HPDE6-E6E7 (cell line): ENCODE measurements around the gene RPTOR.

Experiments used
- DNase-seq: peaks from one replicate; pipeline ENCODE4 v3.0.0; 2011; ENCODE audit warnings: missing footprints; ENCODE audit errors: extremely low spot score

RPTOR gene

DNA sequence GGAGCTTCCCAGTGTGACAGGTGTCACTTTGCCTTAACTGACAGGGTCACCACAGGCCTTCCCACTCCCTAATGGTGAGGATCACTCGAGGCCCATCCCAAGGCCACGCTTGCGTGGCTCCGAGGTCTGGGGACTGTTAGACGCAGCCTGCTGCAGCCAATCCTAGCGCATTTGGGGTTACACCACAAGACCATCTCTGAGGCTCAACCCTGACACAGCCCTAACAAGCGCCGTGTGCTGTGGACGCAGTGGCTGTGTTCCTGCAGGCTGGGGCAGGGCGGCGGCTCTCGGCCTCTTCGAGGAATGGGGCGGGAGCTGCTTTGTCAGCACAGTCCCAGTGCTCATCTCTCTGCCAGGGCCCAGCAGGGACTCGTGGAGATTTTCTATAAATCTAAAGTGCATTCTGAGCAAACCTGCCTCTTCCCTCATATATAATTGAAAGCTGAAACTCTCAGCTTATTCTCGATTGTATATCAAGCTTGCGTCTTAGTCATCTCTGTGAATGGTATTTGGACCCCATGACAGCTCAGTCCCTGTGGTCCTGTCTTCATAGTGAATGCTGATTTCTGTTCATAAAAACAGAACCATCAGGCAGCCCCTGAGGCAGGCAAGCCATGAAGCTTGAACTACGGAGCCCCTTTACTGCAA, 381.2 kb downstream of the RPTOR start:
- DNase-seq, result no peak

DNA sequence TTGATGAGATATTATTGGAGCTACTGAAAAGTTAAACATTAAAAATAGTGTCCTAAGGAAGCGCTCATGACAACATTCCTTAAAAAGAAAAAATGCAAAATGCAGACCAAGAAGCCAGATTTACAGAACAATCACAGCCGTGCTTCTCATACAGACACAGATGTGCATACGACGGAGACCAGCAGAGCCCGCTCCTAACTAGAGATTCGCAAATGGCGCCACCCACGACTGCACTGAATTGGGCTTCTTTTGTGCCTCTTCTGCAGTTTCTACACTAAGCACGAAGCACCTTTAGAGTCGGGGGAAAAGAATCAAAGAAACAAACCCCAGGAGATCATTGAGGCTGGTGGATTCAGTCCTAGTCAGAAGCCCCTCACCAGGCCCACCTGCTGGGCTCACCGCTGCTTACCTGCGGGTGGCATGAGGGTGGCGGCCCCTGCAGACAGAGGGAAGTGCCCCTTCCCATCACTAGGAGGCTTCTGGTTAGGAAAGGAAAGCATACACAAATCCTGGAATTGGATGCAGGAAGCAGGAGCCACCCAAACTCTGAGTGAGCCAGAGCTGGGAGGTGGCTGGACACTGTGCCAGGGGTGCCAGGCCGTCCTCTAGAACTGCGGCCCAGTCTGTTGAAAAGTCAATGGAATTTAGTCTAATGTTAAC, 382.1 kb downstream of the RPTOR start:
- no peak for DNase-seq

- no peak for DNase-seq
Observed at GRCh38 chr17:80927791-80928216, 383.2 kb downstream of the RPTOR start.

DNA sequence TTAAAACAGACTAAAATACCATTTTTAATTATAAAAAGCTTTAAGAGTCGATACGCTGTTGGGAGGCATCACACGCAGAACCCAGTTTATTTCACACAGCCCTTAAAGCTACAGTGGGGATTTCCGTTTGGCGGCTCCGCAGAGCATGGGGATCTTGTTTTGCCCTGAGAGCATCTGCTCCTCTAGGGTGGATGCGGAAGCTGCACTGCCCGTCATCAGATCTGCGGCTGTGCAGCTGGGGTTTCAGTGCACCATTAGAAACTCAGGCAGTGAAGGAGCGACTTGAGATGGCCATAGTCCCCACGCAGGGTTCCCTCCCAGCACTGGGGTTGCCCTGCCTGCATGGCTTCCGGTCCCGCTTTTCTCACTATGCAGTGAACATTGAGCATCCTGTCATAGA, 384.8 kb downstream of the RPTOR start:
- no peak for DNase-seq

DNA sequence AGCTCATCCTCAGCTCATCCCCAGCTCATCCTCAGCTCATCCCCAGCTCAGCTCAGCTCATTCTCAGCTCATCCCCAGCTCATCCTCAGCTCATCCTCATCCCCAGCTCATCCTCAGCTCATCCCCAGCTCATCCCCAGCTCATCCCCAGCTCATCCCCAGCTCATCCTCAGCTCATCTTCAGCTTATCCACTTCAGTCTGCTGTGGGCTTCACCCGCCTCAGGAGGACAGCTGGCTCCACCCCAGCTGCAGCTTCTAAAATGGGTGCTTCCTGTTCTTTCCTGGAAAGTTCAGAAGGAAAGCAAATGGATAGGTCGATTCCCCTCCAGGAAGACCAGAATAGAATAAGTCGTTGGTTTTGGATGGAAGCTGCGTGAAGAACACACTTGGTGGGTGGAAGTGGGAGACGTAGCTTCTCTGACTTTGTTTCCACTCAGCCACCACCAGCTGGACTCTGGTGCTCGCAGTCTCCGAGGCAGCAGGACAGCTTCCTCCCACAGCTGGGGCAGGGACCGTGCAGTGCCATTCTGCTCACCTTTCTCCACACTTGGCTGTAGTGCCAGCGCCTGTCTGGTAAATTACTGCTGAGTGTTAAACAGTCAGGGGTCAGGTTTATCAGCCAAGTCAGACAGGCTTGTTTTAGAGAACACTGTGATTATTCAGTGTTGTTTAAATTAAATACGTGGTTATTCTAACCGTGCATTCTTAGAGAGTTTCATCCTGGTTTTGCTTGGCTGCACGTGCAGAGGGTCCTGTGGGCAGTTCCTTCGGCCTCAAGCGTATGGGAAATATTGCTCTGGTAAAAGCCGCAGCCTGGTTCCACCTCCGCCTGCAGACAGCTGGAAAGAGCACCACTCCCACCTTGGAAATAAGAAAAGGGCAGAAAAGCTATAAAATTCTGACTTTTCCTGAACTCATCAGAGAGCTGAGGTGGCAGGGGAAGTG, 386.0 kb downstream of the RPTOR start:
- DNase-seq, result no peak

GRCh38 chr17:80931421-80932265, 387.0 kb downstream of the RPTOR start:
- no peak for DNase-seq

DNA sequence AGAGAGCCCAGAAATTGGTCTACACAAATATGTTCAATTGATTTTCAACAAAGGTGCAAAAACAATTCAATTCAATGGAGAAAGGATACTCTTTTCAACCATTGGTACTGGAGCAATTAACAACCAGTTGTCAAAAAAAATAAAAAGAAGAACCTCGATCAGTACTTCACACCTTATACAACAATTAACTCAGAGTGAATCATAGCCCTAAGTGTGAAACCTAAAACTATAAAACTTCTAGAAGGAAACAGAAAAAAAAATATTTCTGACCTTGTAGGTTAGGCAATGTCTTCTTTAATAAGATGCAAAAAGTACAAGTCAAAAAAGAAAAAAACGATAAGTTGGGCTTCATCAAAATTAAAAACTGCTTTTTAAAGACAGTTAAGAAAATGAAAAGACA, 390.9 kb downstream of the RPTOR start:
- DNase-seq, result no peak

DNA sequence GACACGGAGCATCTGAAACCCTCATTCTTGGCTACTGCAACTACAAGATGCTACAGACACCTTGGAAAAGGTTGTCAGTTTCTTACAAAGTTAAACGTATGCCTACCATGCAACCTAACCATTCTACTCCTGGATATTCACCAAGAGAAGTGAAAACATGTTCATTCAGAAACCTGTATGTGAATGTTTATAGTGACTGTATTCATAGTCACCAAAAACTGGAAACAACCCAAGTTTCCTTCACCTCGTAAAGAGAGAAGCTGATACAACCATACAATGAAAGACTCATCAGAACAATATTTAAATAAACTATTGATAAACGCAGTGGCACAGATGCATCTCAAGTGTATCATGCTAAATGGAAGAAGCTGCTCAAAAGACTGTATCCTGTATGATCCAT, 391.6 kb downstream of the RPTOR start:
- no peak for DNase-seq

DNA sequence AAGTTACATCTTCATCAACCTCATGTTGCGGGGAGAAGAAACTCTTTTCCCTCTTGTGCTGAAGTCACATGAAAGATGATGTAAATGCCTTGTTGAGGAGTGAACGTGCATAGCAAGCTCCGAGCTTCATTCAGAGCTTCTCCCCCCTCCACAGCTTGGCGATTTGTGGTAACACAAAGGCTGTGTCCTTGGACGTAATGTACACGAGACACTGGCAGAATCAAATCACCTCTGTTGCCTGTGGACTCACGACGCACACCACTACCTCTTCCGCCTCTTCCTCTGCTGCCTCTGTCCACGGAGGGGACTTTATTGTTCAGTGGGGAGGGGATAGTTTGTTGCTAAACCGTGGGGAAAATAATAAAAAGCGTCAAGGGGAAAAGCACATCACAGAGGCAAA, 392.1 kb downstream of the RPTOR start:
- DNase-seq, result no peak

DNA sequence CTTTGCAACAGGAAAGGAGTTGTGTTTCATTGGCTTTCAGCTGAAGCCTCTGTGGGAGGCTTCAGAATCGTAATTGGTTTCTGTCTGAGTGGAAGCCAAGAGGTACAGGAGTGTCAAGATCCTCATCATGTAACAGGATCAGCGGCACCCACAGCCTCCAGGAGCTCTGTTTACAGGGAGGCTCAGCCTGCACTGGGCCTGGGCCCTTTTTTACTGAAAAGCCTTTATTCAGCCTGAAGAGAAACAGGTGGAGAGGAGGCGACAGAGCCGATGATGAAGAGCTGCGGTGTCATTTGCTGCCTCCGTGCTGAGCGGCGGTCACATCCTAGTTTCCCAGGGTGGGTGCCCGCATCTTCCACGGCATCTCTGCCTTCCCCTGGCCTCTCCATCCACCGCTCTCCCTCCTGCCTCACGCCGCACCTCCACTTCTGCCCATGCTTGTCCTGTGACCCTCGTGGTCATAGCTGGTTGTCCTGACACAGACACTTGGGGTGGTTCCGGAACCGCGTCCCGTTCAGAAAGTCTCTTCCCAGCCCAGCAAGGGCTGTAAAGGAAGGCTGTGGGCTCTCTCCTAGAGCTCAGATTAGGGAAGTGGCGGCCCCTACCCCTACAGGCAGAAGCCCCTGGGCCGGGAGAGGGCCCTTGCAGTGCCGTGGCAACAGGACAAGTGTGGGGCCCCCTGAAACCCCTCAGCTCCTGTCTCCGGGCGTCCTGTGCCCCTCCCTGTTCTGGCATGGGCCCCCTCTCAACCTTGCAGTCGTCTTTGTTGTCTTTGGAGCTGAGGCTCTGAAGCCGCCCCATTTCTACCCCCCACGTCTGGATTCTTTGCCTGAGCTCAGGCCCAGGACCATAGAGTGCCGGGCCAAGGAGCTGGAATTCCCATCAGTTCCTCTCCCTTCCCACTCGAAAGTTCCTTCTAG, 393.1 kb downstream of the RPTOR start:
- no peak for DNase-seq

DNA sequence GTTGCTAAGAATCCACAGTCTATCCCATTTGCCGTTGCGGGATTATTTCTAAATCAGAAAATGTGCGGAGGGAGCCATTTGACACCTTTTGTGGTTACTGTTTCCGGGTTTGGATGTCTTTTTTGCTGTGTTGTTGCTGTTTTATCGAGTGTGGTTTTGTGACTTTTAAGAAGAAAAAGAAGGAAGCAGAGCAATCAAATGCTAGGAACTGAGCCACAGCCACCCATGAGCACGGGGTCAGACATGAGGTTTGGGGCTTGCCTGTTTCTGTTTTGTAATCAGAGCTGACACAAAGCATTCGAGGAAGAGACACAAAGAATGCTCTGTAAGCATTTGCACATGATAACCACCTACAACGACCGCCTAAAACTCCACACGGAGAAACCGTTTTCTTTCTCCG, 393.9 kb downstream of the RPTOR start:
- DNase-seq, result no peak

DNA sequence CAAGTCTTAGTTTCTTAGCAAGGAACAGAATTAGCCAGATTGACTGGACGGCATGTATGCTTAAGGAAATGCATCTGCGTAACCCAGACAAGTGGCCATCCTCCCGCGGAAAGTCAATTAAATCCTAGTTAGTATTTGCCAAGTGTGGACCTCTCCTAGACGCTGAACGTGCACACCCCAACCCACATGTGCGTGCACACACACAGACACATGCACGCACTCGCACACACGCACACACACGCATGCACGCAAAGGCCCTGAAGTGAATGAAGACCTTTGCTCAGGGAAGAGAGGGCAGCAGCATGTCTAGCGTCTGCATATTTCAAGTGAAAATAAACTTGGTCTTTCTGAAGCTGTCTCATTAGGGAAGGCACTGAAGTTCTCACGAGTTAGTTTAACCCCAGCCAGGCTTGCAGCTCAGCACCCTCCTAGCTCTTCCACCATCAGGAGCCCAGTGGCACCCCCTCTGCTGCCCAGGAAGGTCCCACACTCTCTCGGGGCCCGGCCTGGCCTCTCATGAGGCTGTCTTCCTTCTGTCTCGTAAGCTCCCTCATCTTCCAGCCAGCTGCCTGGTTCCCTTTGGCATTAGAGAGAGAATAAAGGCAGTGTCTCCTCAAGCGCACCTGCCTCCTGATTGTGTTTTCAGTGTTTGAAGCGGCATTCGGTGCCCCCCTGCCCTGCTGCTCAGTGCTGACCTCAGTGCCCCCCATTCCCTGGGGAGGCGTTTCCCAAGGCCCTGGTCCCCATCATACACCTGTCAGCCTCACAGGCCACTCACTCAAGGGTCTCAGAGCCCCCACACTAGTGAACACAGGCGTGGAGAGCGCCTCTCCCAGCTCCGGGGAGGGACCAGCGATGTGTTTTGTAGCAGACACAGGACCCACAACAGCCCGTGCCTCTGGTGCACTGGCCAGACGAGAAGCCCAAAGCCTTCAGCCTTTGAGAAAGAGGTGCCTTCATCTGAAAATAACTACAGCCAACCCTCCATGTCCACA, 394.8 kb downstream of the RPTOR start:
- no peak for DNase-seq

GRCh38 chr17:80940171-80941123, 395.8 kb downstream of the RPTOR start:
- no peak for DNase-seq

DNA sequence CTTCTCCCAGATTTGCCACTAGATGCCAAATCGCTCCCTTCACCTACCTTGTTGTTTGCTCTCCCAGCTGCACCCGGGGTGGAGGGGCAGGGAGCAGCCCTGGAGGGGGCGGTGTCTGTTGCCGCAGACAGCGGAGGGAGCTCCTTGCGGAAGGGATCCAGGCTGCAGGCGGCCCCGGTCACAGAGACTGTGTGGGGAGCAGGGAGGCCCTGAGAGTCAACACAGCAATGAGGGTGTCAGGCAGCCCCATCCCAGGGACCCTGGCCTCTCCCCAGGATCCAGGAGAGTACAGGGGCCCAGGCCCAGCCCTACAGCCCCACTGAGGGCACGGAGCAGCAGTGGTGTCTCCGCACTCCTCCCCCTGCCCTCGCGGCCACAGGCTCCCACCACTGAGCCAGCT, 396.5 kb downstream of the RPTOR start:
- DNase-seq, result no peak

GRCh38 chr17:80941743-80942422, 397.2 kb downstream of the RPTOR start:
- no peak for DNase-seq

- DNase-seq, result no peak
Observed at GRCh38 chr17:80942423-80943345, 398.0 kb downstream of the RPTOR start.
